Endothelial cell of umbilical vein (primary cell): ENCODE results near the gene IMPG2.

Experiments used
- POLR2AphosphoS5 ChIP-seq: IDR thresholded peaks from 2 replicates; pipeline ENCODE4 v1.6.1; 2012; ENCODE audit warnings: low read depth, mild to moderate bottlenecking, control low read depth, low read length, moderate library complexity; ENCODE audit not compliant: insufficient read depth
- TF ChIP-seq, protein P1 (sequence below), 2 donors: IDR thresholded peaks; 1 replicate in 1 of 2; 2 replicates in 1 of 2; pipeline ENCODE4 v1.5.1; 2011; ENCODE audit warnings: low read length in 2 of 2, mild to moderate bottlenecking in 2 of 2, moderate library complexity in 2 of 2, control low read depth in 1 of 2, inconsistent platforms in 1 of 2, low read depth in 1 of 2; ENCODE audit not compliant: insufficient read depth in 1 of 2; ENCODE audit errors: extremely low read depth in 1 of 2

DNA sequence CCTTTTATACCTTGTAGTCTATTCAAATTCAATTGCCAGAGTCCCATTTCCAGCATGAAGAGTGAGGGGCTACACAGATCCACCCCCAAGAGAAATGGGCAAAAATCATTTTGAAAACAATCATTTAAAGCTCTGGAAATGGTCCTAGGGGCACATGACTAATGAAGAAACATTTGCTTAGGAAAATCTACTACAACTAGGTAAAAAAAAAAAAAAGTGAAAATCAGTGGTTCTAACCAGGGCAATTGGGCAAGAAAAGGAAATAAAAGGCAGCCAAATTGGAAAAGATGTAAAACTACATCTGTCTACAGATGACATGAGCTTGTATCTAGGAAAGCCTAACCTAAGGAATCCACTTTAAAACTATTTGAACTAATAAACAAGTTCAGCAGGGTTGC lies 9.4 kb downstream of the IMPG2 start:
- TF ChIP-seq, protein P1, sequence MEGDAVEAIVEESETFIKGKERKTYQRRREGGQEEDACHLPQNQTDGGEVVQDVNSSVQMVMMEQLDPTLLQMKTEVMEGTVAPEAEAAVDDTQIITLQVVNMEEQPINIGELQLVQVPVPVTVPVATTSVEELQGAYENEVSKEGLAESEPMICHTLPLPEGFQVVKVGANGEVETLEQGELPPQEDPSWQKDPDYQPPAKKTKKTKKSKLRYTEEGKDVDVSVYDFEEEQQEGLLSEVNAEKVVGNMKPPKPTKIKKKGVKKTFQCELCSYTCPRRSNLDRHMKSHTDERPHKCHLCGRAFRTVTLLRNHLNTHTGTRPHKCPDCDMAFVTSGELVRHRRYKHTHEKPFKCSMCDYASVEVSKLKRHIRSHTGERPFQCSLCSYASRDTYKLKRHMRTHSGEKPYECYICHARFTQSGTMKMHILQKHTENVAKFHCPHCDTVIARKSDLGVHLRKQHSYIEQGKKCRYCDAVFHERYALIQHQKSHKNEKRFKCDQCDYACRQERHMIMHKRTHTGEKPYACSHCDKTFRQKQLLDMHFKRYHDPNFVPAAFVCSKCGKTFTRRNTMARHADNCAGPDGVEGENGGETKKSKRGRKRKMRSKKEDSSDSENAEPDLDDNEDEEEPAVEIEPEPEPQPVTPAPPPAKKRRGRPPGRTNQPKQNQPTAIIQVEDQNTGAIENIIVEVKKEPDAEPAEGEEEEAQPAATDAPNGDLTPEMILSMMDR (IDR thresholded peaks at IDR 0.05; ENCODE audit: extremely low read depth in 1 of 2, insufficient read depth in 1 of 2, low read depth in 1 of 2, low read length in 2 of 2): no peak
- no peak for TF ChIP-seq POLR2AphosphoS5
